Coronary artery (tissue), 2 donors: ENCODE results near the gene ZNF766.
"Not testable (repeated sequence)": the region's sequence is repeated elsewhere in the genome, so short reads cannot be mapped to it uniquely, and the experiment has no call there.

Experiments used
- DNase-seq: peaks from one replicate; pipeline ENCODE4 v3.0.0-alpha.2; 2017; ENCODE audit warnings: low spot score
- H3K27ac ChIP-seq, 2 donors: fragments of 200-600 bp; sonication (generic); one replicate each; pipeline ENCODE4 v1.5.1; 2016 to 2019
- H3K4me3 ChIP-seq: fragments of 200-600 bp; sonication (generic); 2 replicates; pipeline ENCODE4 v1.5.1; 2016; ENCODE audit warnings: mild to moderate bottlenecking, moderate library complexity
- CTCF ChIP-seq: fragments of 200-600 bp; sonication (generic); IDR thresholded peaks from one replicate; pipeline ENCODE4 v1.5.1; 2019; ENCODE audit warnings: antibody characterized with exemption

Gene ZNF766

GRCh38 chr19:52237771-52238400 is 31.5 kb upstream of the ZNF766 start:
- Histone ChIP-seq H3K4me3 (no peak overlapping the region), H3K27ac (no peak overlapping the region)
- TF ChIP-seq CTCF = peak; percentile 77
- DNase-seq = no peak

GRCh38 chr19:52244021-52244420 is 25.4 kb upstream of the ZNF766 start:
- Histone ChIP-seq H3K4me3 (no peak overlapping the region), H3K27ac (no peak overlapping the region)
- no peak for TF ChIP-seq CTCF
- DNase-seq = no peak

GRCh38 chr19:52248241-52248640 is 21.1 kb upstream of the ZNF766 start:
- Histone ChIP-seq H3K27ac (no peak overlapping the region), H3K4me3 (no peak overlapping the region)
- DNase-seq = no peak
- TF ChIP-seq CTCF = peak; percentile 40

GRCh38 chr19:52258426-52258825 is 11.0 kb upstream of the ZNF766 start:
- DNase-seq = no peak
- Histone ChIP-seq H3K27ac (no peak overlapping the region), H3K4me3 (no peak overlapping the region)
- TF ChIP-seq CTCF = no peak

GRCh38 chr19:52265556-52265955 is 3.8 kb upstream of the ZNF766 start:
- H3K27ac ChIP-seq, H3K4me3 ChIP-seq, DNase-seq: not testable (repeated sequence)

- no peak for DNase-seq
- no peak for TF ChIP-seq CTCF
- H3K27ac ChIP-seq = peak overlapping the region; percentile 96 to 99
- H3K4me3 ChIP-seq = peak overlapping the region; percentile 96
These were observed 989 bp downstream of the ZNF766 start for GRCh38 chr19:52270266-52270885.

GRCh38 chr19:52273301-52273700 is 3.9 kb downstream of the ZNF766 start:
- DNase-seq = no peak
- Histone ChIP-seq H3K27ac (no peak overlapping the region), H3K4me3 (no peak overlapping the region)
- no peak for TF ChIP-seq CTCF
